HepG2 (cell line): Measurements from ENCODE around the gene KRT3.

ENCODE experiments used
- CBFB ChIP-seq: sonication (generic); formaldehyde crosslinking; IDR thresholded peaks from 2 replicates; pipeline ENCODE4 v1.4.0; 2020; ENCODE audit warnings: missing genetic modification reagents
- MAFK ChIP-seq, 2 experiments: IDR thresholded peaks in 1 of 2; conservative IDR thresholded peaks in 1 of 2; 2 replicates each; pipeline ENCODE4 v1.6.1; 2011; ENCODE audit warnings: improper control_type of control experiment in 2 of 2, low read length in 2 of 2
- NFYB ChIP-seq: sonication (generic); formaldehyde crosslinking; IDR thresholded peaks from 2 replicates; pipeline ENCODE4 v1.4.0; 2020; ENCODE audit warnings: missing genetic modification reagents
- POLR2AphosphoS5 ChIP-seq: IDR thresholded peaks from 2 replicates; pipeline ENCODE4 v1.6.1; 2012; ENCODE audit warnings: low read depth, low read length
- TAF1 ChIP-seq: sonication (generic); formaldehyde crosslinking; IDR thresholded peaks from 2 replicates; pipeline ENCODE4 v1.4.0; 2020; ENCODE audit warnings: missing genetic modification reagents
- ZNF530 ChIP-seq: sonication (generic); formaldehyde crosslinking; IDR thresholded peaks from 2 replicates; pipeline ENCODE4 v1.5.0; 2020; ENCODE audit warnings: low read depth, mild to moderate bottlenecking, missing genetic modification reagents
- TF ChIP-seq, protein P1 (sequence below): sonication (generic); formaldehyde crosslinking; IDR thresholded peaks from 2 replicates; pipeline ENCODE4 v1.8.0; 2022; ENCODE audit warnings: mild to moderate bottlenecking, missing genetic modification reagents, moderate library complexity
- TF ChIP-seq, protein P2 (sequence below): sonication (generic); formaldehyde crosslinking; IDR thresholded peaks from 2 replicates; pipeline ENCODE4 v1.5.0; 2020; ENCODE audit warnings: mild to moderate bottlenecking, missing genetic modification reagents, moderate library complexity
- TF ChIP-seq, protein P3 (sequence below): sonication (generic); formaldehyde crosslinking; IDR thresholded peaks from 2 replicates; pipeline ENCODE4 v1.4.0; 2020; ENCODE audit warnings: missing genetic modification reagents, mild to moderate bottlenecking, borderline replicate concordance

DNA sequence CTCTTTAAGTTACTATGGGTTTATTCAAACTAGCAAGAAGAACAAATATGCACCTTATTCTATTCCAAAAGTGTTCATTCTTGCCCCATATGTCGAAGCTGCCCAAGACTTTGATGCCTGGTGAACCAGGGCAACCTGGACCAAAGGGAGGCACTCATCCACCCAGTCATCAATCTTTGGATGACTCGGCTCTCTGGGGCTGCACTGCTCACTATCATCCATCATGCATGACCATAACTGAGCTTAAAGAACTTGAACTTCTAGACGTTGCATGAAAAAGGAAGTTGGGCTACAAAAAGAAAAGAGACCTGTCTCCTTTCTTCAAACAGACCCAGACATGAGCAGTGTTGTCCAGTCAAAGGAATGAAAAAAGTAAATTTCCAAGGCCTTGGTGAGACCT lies 16.8 kb upstream of the KRT3 start:
- no peak for TF ChIP-seq CBFB (CRISPR knock-in tag)
- TF ChIP-seq POLR2AphosphoS5: no peak
- TF ChIP-seq, protein P1, sequence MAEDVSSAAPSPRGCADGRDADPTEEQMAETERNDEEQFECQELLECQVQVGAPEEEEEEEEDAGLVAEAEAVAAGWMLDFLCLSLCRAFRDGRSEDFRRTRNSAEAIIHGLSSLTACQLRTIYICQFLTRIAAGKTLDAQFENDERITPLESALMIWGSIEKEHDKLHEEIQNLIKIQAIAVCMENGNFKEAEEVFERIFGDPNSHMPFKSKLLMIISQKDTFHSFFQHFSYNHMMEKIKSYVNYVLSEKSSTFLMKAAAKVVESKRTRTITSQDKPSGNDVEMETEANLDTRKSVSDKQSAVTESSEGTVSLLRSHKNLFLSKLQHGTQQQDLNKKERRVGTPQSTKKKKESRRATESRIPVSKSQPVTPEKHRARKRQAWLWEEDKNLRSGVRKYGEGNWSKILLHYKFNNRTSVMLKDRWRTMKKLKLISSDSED: no peak
- no peak for TF ChIP-seq MAFK (conservative IDR thresholded peaks at IDR 0.05 in 1 of 2, IDR thresholded peaks at IDR 0.05 in 1 of 2; ENCODE audit: low read length in 2 of 2)
- TF ChIP-seq, protein P2, sequence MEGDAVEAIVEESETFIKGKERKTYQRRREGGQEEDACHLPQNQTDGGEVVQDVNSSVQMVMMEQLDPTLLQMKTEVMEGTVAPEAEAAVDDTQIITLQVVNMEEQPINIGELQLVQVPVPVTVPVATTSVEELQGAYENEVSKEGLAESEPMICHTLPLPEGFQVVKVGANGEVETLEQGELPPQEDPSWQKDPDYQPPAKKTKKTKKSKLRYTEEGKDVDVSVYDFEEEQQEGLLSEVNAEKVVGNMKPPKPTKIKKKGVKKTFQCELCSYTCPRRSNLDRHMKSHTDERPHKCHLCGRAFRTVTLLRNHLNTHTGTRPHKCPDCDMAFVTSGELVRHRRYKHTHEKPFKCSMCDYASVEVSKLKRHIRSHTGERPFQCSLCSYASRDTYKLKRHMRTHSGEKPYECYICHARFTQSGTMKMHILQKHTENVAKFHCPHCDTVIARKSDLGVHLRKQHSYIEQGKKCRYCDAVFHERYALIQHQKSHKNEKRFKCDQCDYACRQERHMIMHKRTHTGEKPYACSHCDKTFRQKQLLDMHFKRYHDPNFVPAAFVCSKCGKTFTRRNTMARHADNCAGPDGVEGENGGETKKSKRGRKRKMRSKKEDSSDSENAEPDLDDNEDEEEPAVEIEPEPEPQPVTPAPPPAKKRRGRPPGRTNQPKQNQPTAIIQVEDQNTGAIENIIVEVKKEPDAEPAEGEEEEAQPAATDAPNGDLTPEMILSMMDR (CRISPR knock-in tag): no peak
- no peak for TF ChIP-seq ZNF530 (CRISPR knock-in tag)
- TF ChIP-seq NFYB (CRISPR knock-in tag): no peak
- TF ChIP-seq TAF1 (CRISPR knock-in tag): no peak
- TF ChIP-seq, protein P3, sequence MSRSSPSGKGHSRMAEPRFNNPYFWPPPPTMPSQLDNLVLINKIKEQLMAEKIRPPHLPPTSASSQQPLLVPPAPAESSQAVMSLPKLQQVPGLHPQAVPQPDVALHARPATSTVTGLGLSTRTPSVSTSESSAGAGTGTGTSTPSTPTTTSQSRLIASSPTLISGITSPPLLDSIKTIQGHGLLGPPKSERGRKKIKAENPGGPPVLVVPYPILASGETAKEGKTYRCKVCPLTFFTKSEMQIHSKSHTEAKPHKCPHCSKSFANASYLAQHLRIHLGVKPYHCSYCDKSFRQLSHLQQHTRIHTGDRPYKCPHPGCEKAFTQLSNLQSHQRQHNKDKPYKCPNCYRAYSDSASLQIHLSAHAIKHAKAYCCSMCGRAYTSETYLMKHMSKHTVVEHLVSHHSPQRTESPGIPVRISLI: no peak
